Stimulated activated CD4-positive, alpha-beta T cell treated with anti-CD3 and anti-CD28 coated beads, Interleukin-4, amount 100 ng/mL, for 4 hours (primary cell): ENCODE results near the gene TUBB2A.
A peak's percentile ranks its signal among the peaks of the same experiment; 100 is the strongest.
"Not testable (repeated sequence)": the region's sequence is repeated elsewhere in the genome, so short reads cannot be mapped to it uniquely, and the experiment has no call there.

Source experiments
- DNase-seq, 2 experiments: peaks; one replicate each; pipeline ENCODE4 v3.0.0-alpha.2; 2020

The TUBB2A gene

DNA sequence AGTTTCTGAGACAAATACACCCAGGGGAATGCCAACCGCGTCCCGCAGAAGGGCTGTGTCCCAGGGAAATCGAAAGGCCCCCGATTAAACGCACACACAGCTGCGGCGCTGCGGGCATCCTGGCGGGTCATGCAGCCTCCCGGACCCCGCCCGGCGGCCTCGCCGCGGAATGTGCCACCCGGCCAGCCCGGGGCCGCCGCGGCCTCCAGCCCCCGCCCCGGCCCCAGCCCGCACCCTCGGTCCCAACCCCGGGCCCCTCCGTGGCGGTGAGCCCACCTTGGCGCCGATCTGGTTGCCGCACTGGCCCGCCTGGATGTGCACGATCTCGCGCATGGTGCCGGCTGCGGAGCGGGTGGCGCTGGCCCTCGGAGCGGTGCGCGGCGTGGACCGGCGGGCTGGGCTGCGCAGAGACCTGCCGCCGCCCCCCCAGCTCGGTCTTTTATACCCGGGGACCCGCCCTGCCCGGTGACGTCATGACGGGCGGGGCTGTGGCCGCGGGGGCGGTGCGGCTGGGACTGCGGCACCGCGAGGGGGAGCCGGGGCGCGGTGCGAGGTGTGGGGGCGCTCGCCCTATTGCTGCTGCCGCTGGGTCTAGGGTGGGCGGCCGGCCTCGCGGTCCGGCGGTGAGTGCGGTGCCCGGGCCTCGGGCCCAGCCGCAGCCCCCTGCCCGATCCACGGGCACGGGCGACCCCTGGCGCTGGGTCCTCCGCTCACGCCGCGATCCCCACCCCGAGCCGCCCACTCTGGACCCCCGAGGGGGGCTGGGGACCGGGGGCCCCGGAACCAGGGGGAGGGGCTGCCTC, at the start of gene TUBB2A:
Gene TUBB2A, minus strand, starts transcription at position 414 of the 803 bp plus-strand sequence. Its CDS starts 81 bp downstream, at position 333.
- DNase-seq, result peak; percentile 84 to 90

DNA sequence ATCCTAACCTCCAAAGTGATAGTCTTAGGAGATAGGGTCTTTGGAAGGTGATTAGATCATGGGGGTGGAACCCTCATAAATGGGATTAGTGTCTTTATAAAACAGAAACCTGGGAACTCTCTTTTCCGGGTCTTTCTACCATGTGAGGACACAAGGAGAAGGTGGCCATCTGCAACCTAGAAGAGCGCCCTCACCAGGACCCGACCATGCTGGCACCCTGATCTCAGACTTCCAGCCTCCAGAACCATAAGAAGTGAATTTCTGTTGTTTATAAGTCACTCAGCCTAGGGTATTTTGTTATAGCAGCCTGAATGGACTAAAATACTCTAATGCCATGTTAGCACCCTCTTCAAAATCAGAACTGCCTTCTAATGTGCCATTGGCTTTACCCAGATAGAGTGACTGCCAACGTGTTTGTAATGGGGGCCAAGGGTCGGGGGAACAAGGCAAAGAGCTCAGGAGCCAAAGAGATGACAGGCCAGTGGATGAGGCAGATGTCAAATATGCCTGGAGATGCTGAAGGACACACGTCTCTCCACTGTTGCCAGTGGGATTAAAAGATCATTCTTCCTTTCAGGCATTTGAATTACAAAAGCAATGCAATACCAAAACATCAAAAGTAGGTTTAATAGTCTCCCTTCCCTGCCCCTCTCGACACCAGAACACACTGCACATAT, 49.1 kb upstream of the TUBB2A start:
- no peak for DNase-seq

DNA sequence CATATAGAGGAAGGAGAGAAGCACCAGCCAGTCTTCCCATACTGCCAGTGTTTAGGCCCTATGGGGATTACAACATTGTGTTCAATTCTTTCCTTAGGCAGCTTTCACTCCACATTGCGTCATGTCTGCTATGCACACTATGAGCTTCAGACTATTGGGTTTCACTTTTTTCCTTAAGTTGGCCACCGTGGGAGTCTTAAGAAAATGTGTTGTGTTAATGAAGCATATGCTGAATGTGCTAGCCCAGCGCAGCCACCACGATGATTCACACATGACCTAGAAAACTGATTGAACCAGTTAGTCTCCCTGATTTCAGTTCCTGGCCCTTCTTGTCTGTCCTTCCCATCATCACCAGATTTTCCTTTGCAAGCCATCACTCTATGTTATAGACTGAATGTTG, 48.6 kb upstream of the TUBB2A start:
- no peak for DNase-seq

DNA sequence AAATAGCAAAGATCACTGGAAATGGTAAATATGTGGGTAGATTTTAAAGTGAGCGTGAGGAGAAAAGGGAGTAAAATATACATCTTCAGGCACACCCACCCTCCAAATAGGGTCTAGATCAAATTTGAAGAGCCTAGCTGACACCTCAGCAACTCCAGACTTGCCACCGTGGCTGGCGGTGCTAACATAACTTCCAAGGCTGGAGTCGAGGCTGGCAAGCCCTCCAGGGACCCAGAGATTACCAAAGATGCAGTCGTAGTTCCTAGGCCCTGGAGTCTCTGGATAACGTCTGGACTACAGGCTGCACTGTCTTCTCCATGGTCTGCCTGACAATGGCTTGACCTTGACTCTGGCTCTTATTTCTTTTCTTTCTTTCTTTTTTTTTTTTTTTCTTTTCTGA, 47.6 kb upstream of the TUBB2A start:
- no peak for DNase-seq

DNA sequence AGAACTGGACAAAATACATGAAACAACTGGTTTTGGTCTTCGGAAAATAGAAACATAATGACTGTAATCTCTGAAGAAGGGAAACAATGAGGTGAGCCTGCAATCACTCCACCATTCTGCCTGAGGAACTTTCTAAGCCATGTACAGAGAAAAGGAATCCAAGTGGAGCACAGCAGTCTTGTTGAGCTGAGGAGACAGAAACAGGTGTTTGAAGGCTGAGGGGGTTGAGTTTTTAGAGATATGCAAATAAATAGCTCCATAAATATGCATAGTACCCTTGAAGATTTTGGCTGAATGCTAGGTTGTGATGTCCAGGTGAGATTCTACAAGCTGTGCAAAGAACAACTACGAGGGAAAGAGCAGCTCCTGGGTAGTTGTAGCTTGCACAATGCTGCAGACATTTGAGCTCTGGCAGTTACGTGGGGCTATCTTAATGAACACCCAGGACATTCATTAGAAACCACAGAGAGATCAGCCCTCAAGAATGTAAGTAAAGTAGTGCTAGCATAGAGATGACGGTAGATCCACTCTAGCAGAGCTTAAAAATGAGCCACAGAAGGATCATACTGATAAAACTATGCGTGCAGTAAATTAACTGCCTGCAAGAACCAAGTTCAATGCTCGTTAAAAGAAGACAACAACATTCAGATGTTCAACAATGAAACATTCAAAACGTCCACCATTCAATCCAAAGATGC, 45.8 kb upstream of the TUBB2A start:
- DNase-seq, result no peak

DNA sequence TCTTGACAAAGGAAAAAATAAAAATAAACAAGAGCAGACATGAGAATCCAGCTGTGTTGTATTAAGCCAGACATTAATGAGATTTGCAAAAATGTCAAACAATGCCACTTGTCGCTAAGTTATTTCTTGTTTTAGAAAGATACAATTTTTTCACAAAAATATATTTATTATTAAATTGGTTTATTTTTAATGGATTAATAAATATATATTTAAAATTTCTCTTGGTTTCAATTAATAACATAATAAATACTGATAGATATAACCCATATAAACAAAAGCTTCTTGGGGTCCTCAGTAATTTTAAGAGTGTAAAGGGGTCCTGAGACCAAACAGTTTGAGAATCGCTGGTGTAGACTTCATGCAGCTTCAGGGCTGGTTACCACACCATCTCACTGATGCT, 44.0 kb upstream of the TUBB2A start:
- no peak for DNase-seq

DNA sequence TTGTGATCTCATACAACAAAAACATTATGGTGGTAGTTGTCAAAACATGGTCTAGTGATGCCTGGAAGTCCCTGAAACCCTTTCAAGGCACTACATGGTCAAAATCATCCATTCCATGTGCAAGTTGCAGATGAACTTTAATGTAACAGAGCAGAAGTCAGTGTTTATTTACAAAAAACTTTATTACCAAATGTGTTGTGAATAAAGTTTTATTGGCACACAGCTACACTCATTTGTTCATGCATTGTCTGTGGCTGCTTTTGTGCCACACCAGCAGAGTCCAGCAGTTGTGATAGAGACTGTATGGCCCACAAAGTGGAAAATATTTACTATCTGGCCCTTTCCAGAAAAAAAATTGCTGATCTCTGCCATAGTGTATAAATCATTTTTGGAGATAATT, 43.3 kb upstream of the TUBB2A start:
- DNase-seq, result no peak

DNA sequence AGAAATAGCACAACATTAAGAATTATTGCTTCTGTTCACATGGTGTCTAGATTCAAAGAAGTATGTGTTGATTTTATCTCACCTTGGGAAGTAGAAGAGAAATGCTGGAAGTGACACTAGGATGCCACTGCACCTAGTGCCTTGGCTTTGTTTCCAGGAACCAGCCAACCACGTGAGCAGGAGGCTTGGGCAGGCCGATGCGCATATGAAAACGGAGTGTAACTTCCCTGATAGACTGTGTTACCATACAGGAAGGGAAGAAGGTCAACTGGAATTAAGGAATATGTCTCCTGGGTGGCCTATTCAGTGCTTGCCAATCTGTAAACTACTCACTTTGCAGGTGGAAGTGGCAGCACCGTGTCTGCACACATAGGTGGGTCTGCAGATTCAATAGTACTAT, 42.0 kb upstream of the TUBB2A start:
- no peak for DNase-seq

DNA sequence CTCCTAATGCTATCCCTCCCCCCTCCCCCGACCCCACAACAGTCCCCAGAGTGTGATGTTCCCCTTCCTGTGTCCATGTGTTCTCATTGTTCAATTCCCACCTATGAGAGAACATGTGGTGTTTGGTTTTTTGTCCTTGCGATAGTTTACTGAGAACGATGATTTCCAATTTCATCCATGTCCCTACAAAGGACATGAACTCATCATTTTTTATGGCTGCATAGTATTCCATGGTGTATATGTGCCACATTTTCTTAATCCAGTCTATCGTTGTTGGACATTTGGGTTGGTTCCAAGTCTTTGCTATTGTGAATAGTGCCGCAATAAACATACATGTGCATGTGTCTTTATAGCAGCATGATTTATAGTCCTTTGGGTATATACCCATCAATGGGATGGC, 40.4 kb upstream of the TUBB2A start:
- DNase-seq, result not testable (repeated sequence)

DNA sequence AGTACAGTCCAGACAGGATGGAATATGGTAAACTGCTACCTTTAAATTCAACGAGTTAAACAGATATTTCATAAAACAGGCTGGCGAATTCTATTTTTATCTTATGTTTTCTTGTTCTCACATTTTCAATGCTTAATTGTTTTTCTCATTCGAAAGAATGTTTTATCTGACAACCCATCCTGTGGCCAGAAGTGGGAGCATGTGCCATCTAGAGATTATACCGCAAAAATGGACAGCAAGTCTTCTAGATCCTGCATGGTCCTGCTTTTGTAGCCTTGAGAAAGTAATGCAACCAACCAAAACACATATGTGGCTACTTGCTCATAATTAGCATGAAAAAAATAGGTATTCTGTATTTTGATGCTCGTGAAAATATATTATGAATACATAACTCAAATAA, 39.4 kb upstream of the TUBB2A start:
- DNase-seq, result no peak

DNA sequence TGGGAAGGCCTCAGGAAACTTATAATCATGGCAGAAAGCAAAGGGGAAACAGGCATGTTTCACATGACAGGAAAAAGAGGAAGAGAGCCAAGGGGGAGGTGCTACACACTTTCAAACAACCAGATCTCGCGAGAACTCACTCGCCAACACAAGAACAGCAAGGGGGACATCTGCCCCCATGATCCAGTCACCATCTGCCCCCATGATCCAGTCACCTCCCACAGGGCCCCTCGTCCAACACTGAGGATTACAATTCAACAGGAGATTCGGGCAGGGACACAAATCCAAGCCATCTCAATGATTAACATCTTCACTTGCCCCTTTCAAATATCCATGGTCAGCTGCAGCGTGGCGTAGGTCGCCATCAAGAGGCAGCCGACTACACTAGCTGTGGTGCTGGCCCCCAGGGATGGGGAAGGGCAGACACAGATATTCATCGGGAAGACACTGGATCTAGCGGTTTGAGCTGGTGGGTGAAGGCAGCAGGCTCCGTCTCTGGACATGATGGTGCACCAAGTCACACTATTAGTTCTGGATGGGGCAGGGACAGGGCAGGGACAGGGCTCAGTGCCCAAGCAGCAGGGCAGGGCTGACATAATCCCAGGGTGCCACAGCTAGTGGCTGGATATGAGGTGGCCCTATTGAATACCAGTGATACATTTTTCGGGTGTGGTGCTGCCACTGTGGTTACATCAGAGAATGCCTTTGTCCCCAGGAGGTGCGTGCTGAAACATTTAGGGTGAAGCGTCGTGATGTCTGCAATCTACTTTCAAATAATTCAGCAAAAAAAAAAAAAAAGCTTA, 38.6 kb upstream of the TUBB2A start:
- no peak for DNase-seq

DNA sequence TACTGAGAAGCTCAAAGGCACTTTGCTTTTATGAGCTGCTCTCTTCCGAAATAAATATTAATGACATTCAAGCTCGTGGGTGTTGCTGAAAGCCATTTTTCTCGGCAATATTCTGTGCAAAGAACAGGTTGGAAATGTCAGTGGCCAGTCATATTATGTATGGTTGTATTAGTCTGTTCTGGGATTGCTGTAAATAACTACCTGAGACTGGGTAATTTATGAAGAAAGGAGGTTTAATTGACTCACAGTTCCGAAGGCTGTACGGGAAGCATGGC, 38.0 kb upstream of the TUBB2A start:
- DNase-seq, result no peak

DNA sequence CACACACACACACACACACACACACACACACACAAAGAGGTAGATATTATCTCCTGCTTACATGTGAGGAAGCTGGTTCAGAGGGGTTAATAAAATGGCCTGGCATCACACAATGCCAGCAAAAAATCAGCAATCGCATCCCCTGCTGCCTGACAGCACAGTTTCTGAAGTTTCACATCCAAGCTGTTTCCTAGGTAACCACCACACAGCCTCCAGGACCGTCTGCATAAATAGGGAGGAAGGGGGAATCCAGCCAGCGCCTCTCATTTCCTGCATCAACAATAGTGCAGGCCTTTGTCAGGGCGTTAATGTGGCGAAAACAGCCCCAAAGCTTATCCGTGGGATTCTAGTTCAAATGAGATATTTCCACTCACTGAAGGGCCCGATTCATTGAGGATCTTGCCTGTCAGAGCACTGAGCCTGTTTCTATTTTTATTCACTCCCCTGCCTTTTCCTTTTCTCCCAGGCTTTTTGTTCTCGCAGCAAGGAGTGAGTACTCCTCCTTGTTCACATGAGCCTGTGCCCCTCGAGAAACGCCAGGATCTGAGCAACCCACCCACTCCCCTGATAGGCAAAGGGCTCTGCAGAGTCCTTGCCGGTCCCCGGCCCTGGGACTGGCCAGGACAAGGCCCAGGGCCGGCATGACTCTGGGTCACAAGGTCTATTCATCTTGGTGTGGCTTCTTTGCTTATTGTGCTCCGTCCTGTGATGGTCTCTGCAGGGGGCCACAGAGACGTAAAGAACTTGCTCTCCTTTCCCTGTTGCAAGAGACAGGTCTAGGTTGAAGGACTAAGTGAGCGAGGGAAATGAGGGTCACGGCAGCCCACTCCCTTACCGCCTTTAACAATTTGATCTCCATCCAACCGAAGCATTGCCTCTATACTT, 37.4 kb upstream of the TUBB2A start:
- DNase-seq, result no peak

DNA sequence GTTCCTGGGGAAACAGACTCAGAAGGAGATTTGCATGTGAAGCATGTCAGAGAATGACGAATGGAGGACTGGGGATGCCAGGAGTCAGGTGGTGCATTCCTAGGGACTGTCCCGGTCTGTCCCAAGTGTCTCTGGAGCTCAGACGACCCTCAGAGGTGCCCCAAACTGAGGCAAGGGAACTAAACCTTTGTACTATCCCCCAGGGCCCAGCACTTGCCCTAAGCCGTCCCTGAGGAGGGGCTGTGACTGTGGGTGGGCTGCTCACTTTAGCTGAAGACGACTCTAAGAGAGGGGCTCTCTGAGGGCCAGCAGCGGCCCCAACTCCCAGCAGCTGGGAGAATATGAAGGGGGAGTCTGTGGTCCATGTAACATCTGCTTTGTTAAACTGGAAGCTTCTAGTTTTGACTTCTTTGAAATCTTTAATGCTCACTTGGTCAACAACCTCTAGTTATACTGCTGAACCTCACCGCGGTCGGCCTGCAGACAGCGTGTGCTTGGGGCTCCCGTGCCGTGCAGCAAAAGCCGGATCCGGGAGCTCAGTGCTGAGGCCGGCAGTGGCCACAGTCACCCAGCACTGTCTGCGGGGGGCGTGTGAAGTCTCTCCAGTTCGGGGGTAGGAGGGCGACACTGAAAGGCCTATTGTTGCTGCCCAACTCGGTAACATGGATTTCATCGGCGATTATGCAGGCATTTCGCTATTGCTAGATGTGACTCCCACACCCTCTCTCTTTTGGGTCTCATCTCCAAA, 35.9 kb upstream of the TUBB2A start:
- no peak for DNase-seq

DNA sequence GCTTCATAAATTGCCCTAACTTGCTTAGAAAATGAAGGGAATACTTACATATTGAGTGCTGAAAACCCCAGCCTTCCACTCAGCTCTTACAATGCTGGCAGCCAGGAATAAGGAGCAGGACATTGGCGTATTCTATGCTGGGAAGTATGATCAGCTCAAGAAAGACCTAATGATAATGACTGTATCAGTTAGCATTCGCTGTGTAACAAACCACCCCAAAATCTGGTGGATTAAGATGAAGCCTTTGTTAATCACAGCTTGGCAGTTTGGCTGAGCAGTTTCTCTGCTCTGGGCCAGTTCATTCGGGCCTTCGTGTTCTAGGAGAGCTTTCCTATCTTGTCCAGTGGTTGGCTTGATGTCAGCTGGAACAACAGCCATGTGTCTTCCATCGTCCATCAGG, 33.4 kb upstream of the TUBB2A start:
- DNase-seq, result no peak

DNA sequence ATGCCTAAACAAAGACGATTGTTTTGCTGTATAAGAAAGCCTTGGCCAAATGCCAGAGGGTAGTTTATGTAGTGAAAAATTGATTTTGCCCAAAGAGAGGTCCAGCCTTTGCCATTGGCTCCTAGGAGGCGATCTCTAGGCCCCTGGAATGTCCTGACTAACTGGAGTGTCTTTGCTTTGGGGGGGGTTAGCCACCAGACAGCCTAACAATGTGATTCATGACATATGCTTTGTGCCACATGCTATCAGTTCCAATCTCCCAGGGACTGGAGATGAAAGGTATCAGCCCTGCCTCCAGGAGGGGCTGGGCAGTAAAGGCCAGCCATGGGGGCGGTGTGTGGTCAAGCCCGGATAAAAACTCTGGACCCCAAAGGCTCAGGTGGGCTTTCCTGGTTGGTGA, 32.7 kb upstream of the TUBB2A start:
- no peak for DNase-seq

DNA sequence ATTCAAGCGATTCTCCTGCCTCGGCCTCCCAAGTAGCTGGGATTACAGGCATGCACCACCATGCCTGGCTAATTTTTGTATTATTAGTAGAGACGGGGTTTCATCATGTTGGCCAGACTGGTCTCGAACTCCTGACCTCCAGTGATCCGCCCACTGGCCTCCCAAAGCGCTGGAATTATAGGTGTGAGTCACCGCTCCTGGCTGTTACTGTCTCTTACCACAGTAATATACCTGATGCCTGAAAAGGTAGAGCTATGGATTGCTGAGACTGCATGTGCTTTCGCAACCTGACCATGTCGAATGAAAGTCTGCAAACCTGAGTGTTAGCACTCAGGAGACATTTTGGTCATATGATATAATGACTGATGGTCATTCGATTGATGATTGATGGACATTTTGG, 31.8 kb upstream of the TUBB2A start:
- DNase-seq, result not testable (repeated sequence)

DNA sequence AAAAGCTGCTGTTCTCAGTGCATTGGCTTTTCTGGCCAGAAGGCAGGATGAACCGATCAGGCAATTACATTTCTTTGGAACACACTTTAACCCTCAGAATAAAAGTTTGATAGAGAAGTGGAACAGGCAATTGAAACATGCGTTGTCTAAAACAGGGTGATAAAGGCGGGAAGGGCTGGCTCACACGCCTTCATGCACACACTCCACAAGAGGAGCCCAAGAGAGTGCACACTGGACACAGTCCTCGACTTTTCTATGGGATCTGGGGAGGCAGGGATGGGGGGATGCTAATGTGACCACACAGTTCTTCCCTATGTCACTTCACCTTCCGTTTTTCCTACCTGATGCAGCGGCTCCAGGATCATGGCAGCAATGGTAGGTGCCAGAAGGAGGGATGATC, 30.9 kb upstream of the TUBB2A start:
- no peak for DNase-seq

DNA sequence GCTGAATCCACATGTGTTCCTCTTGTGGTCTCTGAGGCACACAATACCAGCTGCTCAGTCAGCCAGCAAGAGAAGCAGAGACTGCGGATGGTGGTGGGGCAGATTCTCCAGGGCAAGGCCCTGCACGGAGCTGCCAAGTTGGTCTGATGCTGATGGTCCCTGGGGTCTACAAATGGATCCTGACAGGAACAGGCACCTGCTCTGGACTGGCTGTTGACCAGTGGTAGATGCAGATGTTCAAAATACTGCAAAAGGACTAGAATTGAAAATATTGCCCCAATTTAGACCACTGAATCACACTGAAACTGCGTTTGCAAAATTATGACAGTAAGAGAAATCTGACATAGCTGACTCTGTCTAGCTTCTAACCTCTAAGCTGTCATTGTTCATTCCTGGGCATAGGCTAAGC, 29.6 kb upstream of the TUBB2A start:
- no peak for DNase-seq

DNA sequence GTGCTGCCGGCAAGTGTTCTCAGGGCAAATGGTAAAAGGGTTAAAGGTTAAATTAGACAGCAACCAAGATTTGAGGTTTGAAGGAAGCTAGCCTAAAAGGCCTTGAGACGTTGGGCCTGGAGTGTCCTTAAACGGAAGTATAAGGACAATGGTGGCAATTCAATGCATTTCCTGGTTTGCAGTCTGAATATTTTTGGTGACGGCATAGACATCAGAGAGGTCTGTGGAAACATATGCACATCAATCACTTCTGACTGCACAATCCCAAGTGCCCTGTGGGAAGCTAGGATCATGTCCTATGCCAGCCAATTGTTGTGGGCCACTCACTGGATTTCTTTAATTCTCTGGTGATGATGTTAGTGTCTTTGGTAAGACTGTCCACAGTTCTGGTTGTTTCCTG, 25.7 kb upstream of the TUBB2A start:
- no peak for DNase-seq

DNA sequence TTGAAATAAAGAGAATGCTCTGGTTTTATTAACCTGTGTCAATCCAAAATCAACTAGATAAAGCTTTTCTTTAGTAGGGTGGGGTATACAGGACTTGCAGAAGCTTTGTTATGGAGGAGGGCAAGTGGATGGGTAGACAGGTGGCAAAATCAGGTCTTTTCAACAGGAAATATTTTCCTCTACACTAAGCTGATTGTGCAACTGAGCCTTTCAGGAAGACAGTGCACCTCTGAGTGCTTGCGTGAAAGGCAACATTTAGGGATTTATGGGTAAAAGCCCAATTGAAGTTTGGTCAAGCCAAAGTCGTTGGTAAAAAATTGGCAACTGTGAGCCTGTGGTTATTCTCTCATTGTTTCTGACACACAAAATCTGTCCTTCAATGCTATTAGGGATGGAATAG, 23.8 kb upstream of the TUBB2A start:
- DNase-seq, result no peak

DNA sequence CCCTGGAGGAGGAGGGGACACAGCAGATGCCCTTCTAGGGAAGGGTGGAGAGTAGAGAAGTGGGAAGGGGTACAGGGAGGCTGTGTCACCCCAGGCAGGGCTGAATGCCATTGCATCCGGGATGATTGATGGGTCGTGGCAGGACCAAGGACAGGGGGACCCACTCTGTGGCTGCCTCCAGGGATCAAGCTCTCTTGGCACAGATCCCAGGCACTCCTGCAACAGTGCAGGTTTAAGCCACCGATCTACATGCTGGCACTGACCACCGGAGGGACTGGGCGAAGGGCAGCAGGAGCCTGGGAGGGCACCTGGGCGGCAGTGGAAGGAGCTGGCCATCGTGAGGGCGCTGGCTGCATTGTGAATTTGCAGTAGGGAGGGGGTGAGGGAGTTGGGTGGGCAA, 22.6 kb upstream of the TUBB2A start:
- not testable (repeated sequence) for DNase-seq
